Mammary epithelial cell (primary cell): ENCODE results near the gene NCL.

Experiments used
- CTCF ChIP-seq, 2 donors: IDR thresholded peaks in 1 of 2; conservative IDR thresholded peaks in 1 of 2; 2 replicates each; pipeline ENCODE4 v1.5.1; 2011 to 2012; ENCODE audit warnings: inconsistent platforms in 2 of 2, low read length in 2 of 2, mild to moderate bottlenecking in 2 of 2, control low read depth in 1 of 2, low read depth in 1 of 2; ENCODE audit not compliant: insufficient read depth in 1 of 2; ENCODE audit errors: extremely low read depth in 1 of 2
- EZH2 ChIP-seq: IDR thresholded peaks from 2 replicates; pipeline ENCODE4 v1.6.1; 2012; ENCODE audit warnings: low read length, inconsistent platforms, borderline replicate concordance

DNA sequence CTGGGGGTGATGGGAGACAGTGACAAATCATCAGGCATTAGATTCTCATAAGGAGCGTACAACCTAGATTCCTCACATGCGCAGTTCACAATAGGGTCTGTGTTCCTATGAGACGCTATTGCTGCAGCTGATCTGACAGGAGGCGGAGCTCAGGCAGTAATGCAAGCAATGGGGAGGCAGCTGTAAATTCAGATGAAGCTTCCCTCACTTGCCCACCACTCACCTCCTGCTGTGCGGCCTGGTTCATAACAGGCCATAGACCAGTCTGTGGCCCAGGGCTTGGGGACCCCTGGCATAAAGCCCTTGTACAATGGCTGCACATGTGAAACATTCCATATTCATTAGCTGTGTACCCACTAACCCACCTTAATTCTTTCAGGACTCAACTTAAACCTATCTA is 47.9 kb upstream of the NCL start:
- TF ChIP-seq EZH2 (no peak), CTCF (conservative IDR thresholded peaks at IDR 0.05 in 1 of 2, IDR thresholded peaks at IDR 0.05 in 1 of 2; ENCODE audit: extremely low read depth in 1 of 2, insufficient read depth in 1 of 2, low read depth in 1 of 2, low read length in 2 of 2) (no peak)
